H1 (cell line): Measurements from ENCODE around the gene HINT3. TPM values are rescaled to one million over a fixed set of nuclear protein-coding genes. Genes with fewer than 3 reads are reported as not detected.

Experiments used
- CTCF ChIA-PET: fragments of 300-600 bp; sonication (Branson Sonifier 250); formaldehyde crosslinking; loops from one replicate; lab custom pipeline; 2021; ENCODE audit not compliant: partially characterized antibody; lab: Charles Lee
- POLR2A ChIA-PET: fragments of 300-600 bp; sonication (Branson Sonifier 250); formaldehyde crosslinking; loops from one replicate; lab custom pipeline; 2021; ENCODE audit warnings: inconsistent platforms; ENCODE audit not compliant: partially characterized antibody; lab: Charles Lee
- DNase-seq, 2 experiments: peaks; one replicate each; pipeline versions ENCODE4 v3.0.0 to v3.0.0-alpha.2; 2010 to 2022; ENCODE audit warnings: low spot score in 2 of 2, low read depth in 1 of 2, mixed read lengths in 1 of 2
- FAIRE-seq: peaks from 2 replicates; lab custom pipeline; 2011; peaks lifted over from hg19 to GRCh38; lab: Jason Lieb, UNC
- H2AFZ ChIP-seq: 2 replicates; pipeline ENCODE4 v1.8.1; 2012; ENCODE audit warnings: low read length, inconsistent platforms
- H2AK5ac ChIP-seq: 2 replicates; pipeline ENCODE4 v1.6.1; 2013; ENCODE audit warnings: low read depth, low read length
- H2BK120ac ChIP-seq: replicated peaks from 2 replicates; pipeline ENCODE3; 2013; ENCODE audit warnings: low read depth, low read length, inconsistent platforms
- H2BK12ac ChIP-seq: 2 replicates; pipeline ENCODE4 v1.6.1; 2013; ENCODE audit warnings: low read depth, low read length
- H2BK15ac ChIP-seq: 2 replicates; pipeline ENCODE4 v1.6.1; 2013; ENCODE audit warnings: low read length
- H2BK20ac ChIP-seq: 2 replicates; pipeline ENCODE4 v1.6.1; 2013; ENCODE audit warnings: low read length
- H2BK5ac ChIP-seq: 2 replicates; pipeline ENCODE4 v1.6.1; 2013; ENCODE audit warnings: low read depth, low read length
- H3K14ac ChIP-seq: 2 replicates; pipeline ENCODE4 v1.6.1; 2013; ENCODE audit warnings: inconsistent platforms; ENCODE audit not compliant: insufficient read length
- H3K18ac ChIP-seq: 2 replicates; pipeline ENCODE4 v1.6.1; 2013; ENCODE audit warnings: low read length; ENCODE audit errors: extremely low read depth
- H3K23ac ChIP-seq: 2 replicates; pipeline ENCODE4 v1.6.1; 2013; ENCODE audit warnings: inconsistent platforms; ENCODE audit not compliant: insufficient read length
- H3K23me2 ChIP-seq: 2 replicates; pipeline ENCODE4 v1.6.1; 2013; ENCODE audit warnings: low read depth, low read length
- H3K27ac ChIP-seq: 2 replicates; pipeline ENCODE4 v1.6.1; 2011; ENCODE audit warnings: low read depth, low read length, inconsistent platforms
- H3K27me3 ChIP-seq, 4 experiments: replicated peaks in 1 of 4; 1 replicate in 1 of 4; 2 replicates in 3 of 4; pipeline versions ENCODE4 v1.6.1 to v1.8.1; 2011 to 2013; ENCODE audit warnings: low read length in 3 of 4, mild to moderate bottlenecking in 3 of 4, inconsistent platforms in 2 of 4, mixed read lengths in 2 of 4, moderate library complexity in 1 of 4; ENCODE audit not compliant: control insufficient read depth in 3 of 4, insufficient read depth in 3 of 4; ENCODE audit errors: extremely low read depth in 1 of 4
- H3K36me3 ChIP-seq, 4 experiments: 2 replicates each; pipeline versions ENCODE4 v1.6.1 to v1.8.1; 2011 to 2013; ENCODE audit warnings: mild to moderate bottlenecking in 4 of 4, low read length in 3 of 4, moderate library complexity in 2 of 4, control low read depth in 1 of 4, inconsistent platforms in 1 of 4; ENCODE audit not compliant: insufficient read depth in 4 of 4, control insufficient read depth in 2 of 4
- H3K4ac ChIP-seq: replicated peaks from 2 replicates; pipeline ENCODE3; 2013; ENCODE audit warnings: low read length, low read depth, mixed read lengths, inconsistent platforms; ENCODE audit not compliant: insufficient read length
- H3K4me1 ChIP-seq, 4 experiments: replicated peaks in 1 of 4; 1 replicate in 1 of 4; 2 replicates in 3 of 4; pipeline versions ENCODE4 v1.6.1 to v1.8.1; 2011 to 2013; ENCODE audit warnings: low read length in 3 of 4, inconsistent platforms in 2 of 4, mixed read lengths in 1 of 4; ENCODE audit not compliant: insufficient read depth in 4 of 4, control insufficient read depth in 3 of 4
- H3K4me2 ChIP-seq, 2 experiments: 2 replicates each; pipeline versions ENCODE4 v1.6.1 to v1.8.1; 2011 to 2013; ENCODE audit warnings: low read depth in 2 of 2, low read length in 2 of 2, control low read depth in 1 of 2, inconsistent platforms in 1 of 2, mild to moderate bottlenecking in 1 of 2; ENCODE audit not compliant: insufficient read depth in 1 of 2
- H3K4me3 ChIP-seq, 4 experiments: fragments of 200-600, 300-600 bp in 1 of 4; sonication (generic), shearing (Covaris generic), sonication (Bioruptor Twin) in 1 of 4; 2 replicates each; pipeline versions ENCODE4 v1.5.1 to v1.8.1; 2011 to 2016; ENCODE audit warnings: low read length in 4 of 4, low read depth in 3 of 4, control low read depth in 2 of 4, inconsistent platforms in 2 of 4, mild to moderate bottlenecking in 2 of 4, mixed read lengths in 1 of 4, moderate library complexity in 1 of 4; ENCODE audit not compliant: insufficient read depth in 2 of 4; ENCODE audit errors: extremely low read depth in 1 of 4
- H3K56ac ChIP-seq: replicated peaks from 2 replicates; pipeline ENCODE3; 2013; ENCODE audit warnings: low read depth, mild to moderate bottlenecking, mixed read lengths, low read length, inconsistent platforms; ENCODE audit not compliant: insufficient read length
- H3K79me1 ChIP-seq: 2 replicates; pipeline ENCODE4 v1.6.1; 2013; ENCODE audit warnings: low read depth, low read length, control low read depth
- H3K79me2 ChIP-seq, 2 experiments: 2 replicates each; pipeline versions ENCODE4 v1.6.1 to v1.8.1; 2012 to 2013; ENCODE audit warnings: low read length in 2 of 2, mild to moderate bottlenecking in 2 of 2, inconsistent platforms in 1 of 2; ENCODE audit not compliant: insufficient read depth in 2 of 2, control insufficient read depth in 1 of 2
- H3K9ac ChIP-seq, 4 experiments: replicated peaks in 1 of 4; 1 replicate in 1 of 4; 2 replicates in 3 of 4; pipeline versions ENCODE4 v1.6.1 to v1.8.1; 2011 to 2013; ENCODE audit warnings: low read depth in 3 of 4, low read length in 3 of 4, control low read depth in 2 of 4, mild to moderate bottlenecking in 2 of 4, moderate library complexity in 2 of 4, inconsistent platforms in 1 of 4; ENCODE audit errors: extremely low read depth in 1 of 4
- H3K9me3 ChIP-seq, 2 experiments: 2 replicates each; pipeline versions ENCODE4 v1.6.1 to v1.8.1; 2012 to 2013; ENCODE audit warnings: mild to moderate bottlenecking in 2 of 2, moderate library complexity in 2 of 2, control low read depth in 1 of 2, inconsistent platforms in 1 of 2, low read depth in 1 of 2, low read length in 1 of 2, mixed read lengths in 1 of 2; ENCODE audit not compliant: insufficient read depth in 2 of 2
- H4K20me1 ChIP-seq, 2 experiments: replicated peaks in 1 of 2; 2 replicates each; pipeline versions ENCODE3 to v1.8.1; 2011 to 2013; ENCODE audit warnings: inconsistent platforms in 2 of 2, low read length in 2 of 2, mild to moderate bottlenecking in 1 of 2; ENCODE audit not compliant: insufficient read depth in 2 of 2, control insufficient read depth in 1 of 2
- H4K5ac ChIP-seq: 2 replicates; pipeline ENCODE4 v1.6.1; 2013; ENCODE audit warnings: low read length, low read depth, mixed read lengths, inconsistent platforms; ENCODE audit not compliant: insufficient read length
- H4K8ac ChIP-seq: 2 replicates; pipeline ENCODE4 v1.8.0; 2013; ENCODE audit warnings: mild to moderate bottlenecking, moderate library complexity, low read length, inconsistent platforms; ENCODE audit not compliant: insufficient read depth; ENCODE audit errors: extremely low read depth
- H4K91ac ChIP-seq: replicated peaks from 2 replicates; pipeline ENCODE3; 2013; ENCODE audit warnings: low read length, mixed read lengths, inconsistent platforms; ENCODE audit not compliant: insufficient read length
- BACH1 ChIP-seq: IDR thresholded peaks from 2 replicates; pipeline ENCODE4 v1.6.1; 2012; ENCODE audit warnings: low read length, improper control_type of control experiment
- BRCA1 ChIP-seq: IDR thresholded peaks from 2 replicates; pipeline ENCODE4 v1.6.1; 2012; ENCODE audit warnings: low read depth, low read length, improper control_type of control experiment
- EZH2 ChIP-seq: fragments of 200-600 bp; sonication (generic); IDR thresholded peaks from 2 replicates; pipeline ENCODE4 v1.7.1; 2012; ENCODE audit warnings: low read depth, mild to moderate bottlenecking, moderate library complexity, low read length, inconsistent platforms; ENCODE audit not compliant: severe bottlenecking
- HDAC6 ChIP-seq: IDR thresholded peaks from one replicate; pipeline ENCODE4 v1.7.1; 2012; ENCODE audit warnings: low read depth, mild to moderate bottlenecking, inconsistent platforms, low read length, moderate library complexity
- NANOG ChIP-seq: IDR thresholded peaks from 2 replicates; pipeline ENCODE4 v1.6.1; 2011; ENCODE audit warnings: low read length, low read depth, mild to moderate bottlenecking, inconsistent platforms; ENCODE audit not compliant: insufficient read depth, poor library complexity, severe bottlenecking
- RBBP5 ChIP-seq: IDR thresholded peaks from 2 replicates; pipeline ENCODE4 v1.7.1; 2012; ENCODE audit warnings: low read depth, mild to moderate bottlenecking, inconsistent platforms, low read length, moderate library complexity, borderline replicate concordance
- SP1 ChIP-seq: IDR thresholded peaks from 2 replicates; pipeline ENCODE4 v1.6.1; 2011; ENCODE audit warnings: low read depth, low read length
- WGBS, 2 experiments: shearing (Covaris generic) in 1 of 2; methylation state at CpG; one replicate each; pipeline versions ENCODE4 v1.1.6 to v1.1.7; 2013 to 2015; ENCODE audit warnings: low lambda C conversion rate in 2 of 2, mixed read lengths in 2 of 2, inconsistent platforms in 1 of 2, low coverage in 1 of 2, missing lambda C conversion rate in 1 of 2; ENCODE audit not compliant: insufficient replicate concordance in 2 of 2, insufficient coverage in 1 of 2, insufficient read length in 1 of 2; ENCODE audit errors: extremely low coverage in 1 of 2, missing lambda C conversion rate in 1 of 2; 5-methylcytosine and 5-hydroxymethylcytosine counted together
- polyA plus RNA-seq, 7 experiments: library from polyadenylated mRNA; depleted of rRNA in 3 of 7; stranded (reverse) in 5 of 7; unstranded in 2 of 7; fragments of >200 nt in 5 of 7; fragments of 200-250 nt in 2 of 7; gene quantifications; 1 replicate in 5 of 7; 2 replicates in 1 of 7; 4 replicates in 1 of 7; pipeline versions ENCODE4 v1.2.1 to v1.2.3, GENCODE V29; 2011 to 2013; ENCODE audit warnings: missing spikeins in 2 of 7, mixed read lengths in 2 of 7
- total RNA-seq: library from RNA; stranded (reverse); fragmentation: NEBNext Ultra II Directional; extraction: Animal tissue kit (Norgen Biotek cat#: 25700); gene quantifications from 2 replicates; pipeline ENCODE4 v1.2.1, GENCODE V29; 2021
- TF ChIP-seq, protein P1 (sequence below): IDR thresholded peaks from 2 replicates; pipeline ENCODE4 v1.6.1; 2011; ENCODE audit warnings: low read depth, mild to moderate bottlenecking, low read length; ENCODE audit not compliant: insufficient read depth

Gene HINT3
- total and polyA plus RNA-seq, 2 of the 8 experiments (the other 6 are each of a cell fraction or from before 2014, with no cell fraction given), result 1.2 to 7.8 TPM

DNA sequence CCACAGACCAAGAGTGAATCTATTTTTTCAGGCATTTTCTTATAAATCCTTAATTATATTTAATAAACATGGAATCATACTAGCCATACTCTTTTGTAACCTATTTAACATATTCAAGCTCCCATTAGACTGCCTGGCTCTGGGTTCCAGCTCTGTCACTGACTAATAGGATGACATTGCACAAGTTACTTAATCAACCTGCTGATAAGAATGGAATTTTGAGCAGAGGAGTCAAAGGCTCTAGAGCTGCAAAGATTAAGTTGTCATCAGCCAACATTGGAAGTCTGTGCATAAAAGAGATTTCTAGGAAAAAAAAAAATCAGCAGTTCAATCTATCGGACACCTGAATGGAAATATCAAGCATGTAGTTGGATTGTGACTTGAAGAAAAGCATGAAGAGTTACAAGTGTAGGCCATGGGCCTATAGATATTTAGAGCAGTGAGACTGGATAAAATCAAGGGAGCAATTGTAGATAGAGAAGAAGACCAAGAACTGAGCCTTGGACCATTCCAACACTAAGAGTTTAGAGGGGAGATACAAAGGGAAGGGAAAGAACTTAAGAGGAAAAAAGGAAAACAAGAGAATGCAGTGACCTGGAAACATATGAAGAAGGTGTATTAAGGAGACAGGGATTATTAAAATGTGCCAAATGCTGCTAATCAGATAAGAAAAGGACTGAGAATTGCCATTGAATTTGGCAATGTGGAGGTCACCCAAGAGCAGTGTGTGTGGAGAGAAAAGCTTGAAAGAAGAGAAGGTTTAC lies 11.0 kb upstream of the HINT3 start:
- H3K23ac ChIP-seq, result no peak overlapping the region
- no peak overlapping the region for H4K5ac ChIP-seq
- no peaks in the 10 kb centered on the region for H3K9me3 ChIP-seq
- H3K27ac ChIP-seq, result no peak overlapping the region
- WGBS, 2 experiments, result 84% methylated on average over 1 of the region's 1 CpG; no CpG with 5 or more reads in 1 of the 2 experiments
- H2AK5ac ChIP-seq, result no peak overlapping the region
- H2AFZ ChIP-seq, result no peak overlapping the region
- H3K9ac ChIP-seq, result no peak overlapping the region
- H3K36me3 ChIP-seq, result no peaks in the 10 kb centered on the region
- no peaks in the 10 kb centered on the region for H3K23me2 ChIP-seq
- no peak overlapping the region for H3K4me3 ChIP-seq
- H3K4me1 ChIP-seq, result peaks cover 0 to 4% (median 0%) of the 10 kb centered on the region in 4 experiments; a peak in 3 of 7 replicates
- H3K27me3 ChIP-seq, result no peaks in the 10 kb centered on the region; a peak in 2 of 7 replicates
- H2BK120ac ChIP-seq, result no peak overlapping the region
- no peak overlapping the region for H2BK20ac ChIP-seq
- H4K91ac ChIP-seq, result no peak overlapping the region
- no peaks in the 10 kb centered on the region for H3K79me2 ChIP-seq
- POLR2A ChIA-PET, result interaction anchor here (1.1 to 2.0 kb wide), 2 partner anchors 11 kb away, joined by 4 to 5 read pairs; partner anchors contain the start of gene HINT3
- H3K79me1 ChIP-seq, result no peaks in the 10 kb centered on the region
- TF ChIP-seq SP1 (no peak), HDAC6 (no peak), EZH2 (no peak), BRCA1 (no peak), NANOG (no peak), RBBP5 (no peak), BACH1 (no peak)
- TF ChIP-seq, protein P1, sequence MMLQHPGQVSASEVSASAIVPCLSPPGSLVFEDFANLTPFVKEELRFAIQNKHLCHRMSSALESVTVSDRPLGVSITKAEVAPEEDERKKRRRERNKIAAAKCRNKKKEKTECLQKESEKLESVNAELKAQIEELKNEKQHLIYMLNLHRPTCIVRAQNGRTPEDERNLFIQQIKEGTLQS, result no peak
- H2BK12ac ChIP-seq, result no peak overlapping the region
- no peak overlapping the region for H3K18ac ChIP-seq
- CTCF ChIA-PET, result interaction anchor here (0.7 to 2.9 kb wide), 8 partner anchors 8 to 634 kb away, joined by 3 to 16 read pairs (median 4); partner anchors contain the start of gene HINT3
- H3K14ac ChIP-seq, result no peak overlapping the region
- no peaks in the 10 kb centered on the region for H4K20me1 ChIP-seq
- H4K8ac ChIP-seq, result no peak overlapping the region
- no peak overlapping the region for H2BK5ac ChIP-seq
- H2BK15ac ChIP-seq, result no peak overlapping the region
- no peak overlapping the region for H3K4me2 ChIP-seq
- no peak overlapping the region for H3K56ac ChIP-seq
- FAIRE-seq (no peak), DNase-seq (no peak)
- H3K4ac ChIP-seq, result no peak overlapping the region
